Endothelial cell of umbilical vein (primary cell): ENCODE measurements around the gene HK1. TPM values are rescaled to one million over a fixed set of nuclear protein-coding genes. Genes with fewer than 3 reads are reported as not detected.

ENCODE experiments used
- BruUV-seq: library from RNA; stranded (reverse); fragments of 400-500 nt; replicated peaks from 2 replicates; lab custom pipeline; 2021; lab: Mats Ljungman, UMichigan
- CTCF ChIA-PET: fragments of 300-600, 350-600 bp; sonication (Branson Sonifier 250); formaldehyde crosslinking; loops from one replicate; lab custom pipeline; 2021; ENCODE audit warnings: antibody characterized with exemption, inconsistent platforms; lab: Charles Lee
- POLR2A ChIA-PET: fragments of 300-600, 350-600 bp; sonication (Branson Sonifier 250); formaldehyde crosslinking; loops from one replicate; lab custom pipeline; 2021; ENCODE audit warnings: antibody characterized with exemption, inconsistent platforms; lab: Charles Lee
- DNase-seq: peaks from one replicate; pipeline ENCODE4 v3.0.0-alpha.2; 2011; ENCODE audit warnings: low read depth, low spot score
- FAIRE-seq: peaks from 2 replicates; lab custom pipeline; 2011; peaks lifted over from hg19 to GRCh38; lab: Jason Lieb, UNC
- H2AFZ ChIP-seq: 2 replicates; pipeline ENCODE4 v1.6.0; 2012; ENCODE audit warnings: low read depth, low read length, control low read depth, inconsistent platforms
- H3K27ac ChIP-seq: 2 replicates; pipeline ENCODE4 v1.5.1; 2011; ENCODE audit warnings: low read depth, mild to moderate bottlenecking, control low read depth, low read length, moderate library complexity; ENCODE audit not compliant: insufficient read depth
- H3K27me3 ChIP-seq, 2 experiments: 2 replicates each; pipeline versions ENCODE4 v1.6.0 to v1.6.1; 2011; ENCODE audit warnings: low read length in 2 of 2, mixed read lengths in 1 of 2; ENCODE audit not compliant: control insufficient read depth in 2 of 2, insufficient read depth in 2 of 2
- H3K36me3 ChIP-seq, 2 experiments: 2 replicates in 1 of 2; 3 replicates in 1 of 2; pipeline ENCODE4 v1.5.1; 2011; ENCODE audit warnings: low read length in 2 of 2, mild to moderate bottlenecking in 1 of 2, moderate library complexity in 1 of 2; ENCODE audit not compliant: control insufficient read depth in 2 of 2, insufficient read depth in 2 of 2; ENCODE audit errors: extremely low read depth in 1 of 2
- H3K4me1 ChIP-seq: 3 replicates; pipeline ENCODE4 v1.5.1; 2011; ENCODE audit warnings: mild to moderate bottlenecking, low read length; ENCODE audit not compliant: control insufficient read depth, insufficient read depth; ENCODE audit errors: extremely low read depth
- H3K4me2 ChIP-seq: 2 replicates; pipeline ENCODE4 v1.6.1; 2011; ENCODE audit warnings: low read length, control low read depth, mixed read lengths; ENCODE audit not compliant: insufficient read depth
- H3K4me3 ChIP-seq, 3 experiments: fragments of 200-600 bp in 1 of 3; sonication (generic), shearing (Covaris generic) in 1 of 3; replicated peaks in 1 of 3; 2 replicates each; pipeline ENCODE4 v1.5.1; 2011 to 2016; ENCODE audit warnings: control low read depth in 3 of 3, low read length in 3 of 3, mild to moderate bottlenecking in 2 of 3, inconsistent platforms in 1 of 3, low read depth in 1 of 3, moderate library complexity in 1 of 3; ENCODE audit not compliant: insufficient read depth in 1 of 3
- H3K79me2 ChIP-seq: 2 replicates; pipeline ENCODE4 v1.6.0; 2012; ENCODE audit warnings: low read length, inconsistent platforms; ENCODE audit not compliant: control insufficient read depth, insufficient read depth
- H3K9ac ChIP-seq: replicated peaks from 2 replicates; pipeline ENCODE3; 2011; ENCODE audit warnings: low read length, control low read depth; ENCODE audit not compliant: insufficient read depth; ENCODE audit errors: extremely low read depth
- H3K9me1 ChIP-seq: replicated peaks from 3 replicates; pipeline ENCODE4 v1.6.0; 2011; ENCODE audit warnings: mild to moderate bottlenecking, low read length; ENCODE audit not compliant: control insufficient read depth, insufficient read depth; ENCODE audit errors: extremely low read depth
- H3K9me3 ChIP-seq: replicated peaks from 2 replicates; pipeline ENCODE4 v1.5.1; 2012; ENCODE audit warnings: low read length, inconsistent platforms; ENCODE audit not compliant: control insufficient read depth, insufficient read depth
- H4K20me1 ChIP-seq: replicated peaks from 2 replicates; pipeline ENCODE3; 2011; ENCODE audit warnings: mild to moderate bottlenecking, low read length; ENCODE audit not compliant: control insufficient read depth, insufficient read depth; ENCODE audit errors: extremely low read depth
- CTCF ChIP-seq, 2 donors: IDR thresholded peaks; 1 replicate in 1 of 2; 2 replicates in 1 of 2; pipeline ENCODE4 v1.5.1; 2011; ENCODE audit warnings: low read length in 2 of 2, mild to moderate bottlenecking in 2 of 2, moderate library complexity in 2 of 2, control low read depth in 1 of 2, inconsistent platforms in 1 of 2, low read depth in 1 of 2; ENCODE audit not compliant: insufficient read depth in 1 of 2; ENCODE audit errors: extremely low read depth in 1 of 2
- EZH2 ChIP-seq: IDR thresholded peaks from 2 replicates; pipeline ENCODE4 v1.6.1; 2012; ENCODE audit warnings: borderline replicate concordance, low read depth, mild to moderate bottlenecking, moderate library complexity, low read length, inconsistent platforms; ENCODE audit not compliant: severe bottlenecking
- FOS ChIP-seq: IDR thresholded peaks from 2 replicates; pipeline ENCODE4 v1.6.1; 2011; ENCODE audit warnings: mild to moderate bottlenecking, low read length, moderate library complexity, borderline replicate concordance; ENCODE audit not compliant: insufficient read depth
- GATA2 ChIP-seq: IDR thresholded peaks from 2 replicates; pipeline ENCODE4 v1.7.0; 2011; ENCODE audit warnings: low read depth, mild to moderate bottlenecking, moderate library complexity, mixed read lengths, low read length; ENCODE audit not compliant: insufficient read length, insufficient read depth
- JUN ChIP-seq: IDR thresholded peaks from 2 replicates; pipeline ENCODE4 v1.6.1; 2011; ENCODE audit warnings: borderline replicate concordance, low read depth; ENCODE audit not compliant: insufficient read length, insufficient read depth
- MAX ChIP-seq: IDR thresholded peaks from 2 replicates; pipeline ENCODE4 v1.6.1; 2011; ENCODE audit not compliant: insufficient read depth, insufficient read length
- MYC ChIP-seq: IDR thresholded peaks from one replicate; pipeline ENCODE4 v1.6.1; 2011; ENCODE audit warnings: mild to moderate bottlenecking, low read depth, low read length
- POLR2A ChIP-seq: IDR thresholded peaks from 2 replicates; pipeline ENCODE4 v1.6.1; 2012; ENCODE audit warnings: low read depth, mild to moderate bottlenecking, control low read depth, low read length
- POLR2AphosphoS5 ChIP-seq: IDR thresholded peaks from 2 replicates; pipeline ENCODE4 v1.6.1; 2012; ENCODE audit warnings: low read depth, mild to moderate bottlenecking, control low read depth, low read length, moderate library complexity; ENCODE audit not compliant: insufficient read depth
- dilution Hi-C: fragments of 300-500 bp; cut with MboI; formaldehyde crosslinking; loops from one replicate; pipeline ENCODE4 v1.15.0; 2019; ENCODE audit warnings: low sequenced_read_pairs; ENCODE audit not compliant: extremely low pct_ligation_motif_present
- intact Hi-C: fragments of 100-400 bp; cut with micrococcal nuclease; formaldehyde crosslinking; loops from one replicate; pipeline ENCODE4 v1.10.0; 2022
- polyA plus RNA-seq, 4 experiments: library from polyadenylated mRNA; depleted of rRNA in 3 of 4; stranded (reverse) in 3 of 4; unstranded in 1 of 4; fragments of >200 nt; gene quantifications; 2 replicates each; pipeline versions ENCODE4 v1.2.1 to v1.2.3, GENCODE V29; 2011 to 2012; ENCODE audit warnings: missing spikeins in 1 of 4
- total RNA-seq: library from RNA; stranded (reverse); gene quantifications from 2 replicates; pipeline ENCODE4 v1.2.3, GENCODE V29; 2021

HK1 gene
- total and polyA plus RNA-seq, 2 donors (not counting 3 experiments of a cell fraction or from before 2014, with no cell fraction given), result 50.8 to 121 TPM

- no peaks in the 10 kb centered on the region for H3K9me1 ChIP-seq
- no TSS peak for BruUV-seq
- CTCF ChIA-PET, result interaction anchor here (0.9 kb wide), 1 partner anchor 20 kb away, joined by 3 read pairs; no protein-coding TSS in a partner anchor
- no peak overlapping the region for H3K4me3 ChIP-seq
- no peak overlapping the region for H2AFZ ChIP-seq
- H3K79me2 ChIP-seq, result no peaks in the 10 kb centered on the region
- no peak for FAIRE-seq
- no peaks in the 10 kb centered on the region for H4K20me1 ChIP-seq
- POLR2A ChIA-PET, result no interaction called here
- H3K27me3 ChIP-seq, result peaks cover 4 to 13% of the 10 kb centered on the region in 2 experiments
- H3K9me3 ChIP-seq, result no peaks in the 10 kb centered on the region
- intact Hi-C loops (no loop called here), dilution Hi-C loops (no loop called here)
- TF ChIP-seq MYC, result no peak
- no peak for TF ChIP-seq EZH2
- no peak for TF ChIP-seq JUN
- TF ChIP-seq CTCF (IDR thresholded peaks at IDR 0.05; ENCODE audit: extremely low read depth in 1 of 2, insufficient read depth in 1 of 2, low read depth in 1 of 2, low read length in 2 of 2), result no peak
- no peak for TF ChIP-seq GATA2
- no peak for TF ChIP-seq POLR2A
- TF ChIP-seq MAX, result no peak
- no peak for TF ChIP-seq FOS
- no peak for TF ChIP-seq POLR2AphosphoS5
- H3K4me2 ChIP-seq, result no peak overlapping the region
- H3K9ac ChIP-seq, result no peak overlapping the region
- H3K27ac ChIP-seq, result no peak overlapping the region
- no peak for DNase-seq
- H3K4me1 ChIP-seq, result no peaks in the 10 kb centered on the region
- H3K36me3 ChIP-seq, result no peaks in the 10 kb centered on the region
Observed at GRCh38 chr10:69259547-69260243, 18.6 kb upstream of the HK1 start.
